Central memory CD8-positive, alpha-beta T cell (primary cell): ENCODE measurements around the gene RPL35.

ENCODE experiments used
- ATAC-seq: fragments of 150-1000 bp; cut with Tn5 transposase; replicated peaks from 2 replicates; pipeline ENCODE4 v1.10.0; 2022; ENCODE audit warnings: mild to moderate bottlenecking, moderate FRiP score, moderate number of reproducible peaks; ENCODE audit not compliant: poor library complexity, severe bottlenecking; ENCODE audit errors: extremely low read depth
- DNase-seq, 2 donors: peaks; one replicate each; pipeline ENCODE4 v3.0.0; 2021; ENCODE audit warnings: low spot score in 2 of 2
- H3K27ac Mint-ChIP-seq: one replicate; pipeline ENCODE4 v1.8.0; 2022; ENCODE audit warnings: low read depth, mild to moderate bottlenecking, moderate library complexity, mixed read lengths
- H3K27me3 Mint-ChIP-seq: one replicate; pipeline ENCODE4 v1.8.0; 2022; ENCODE audit warnings: mixed read lengths
- H3K36me3 Mint-ChIP-seq: one replicate; pipeline ENCODE4 v1.8.0; 2022; ENCODE audit warnings: mild to moderate bottlenecking, moderate library complexity, mixed read lengths; ENCODE audit not compliant: insufficient read depth
- H3K4me1 Mint-ChIP-seq: one replicate; pipeline ENCODE4 v1.8.0; 2022; ENCODE audit warnings: mixed read lengths
- H3K4me3 Mint-ChIP-seq: one replicate; pipeline ENCODE4 v1.8.0; 2022; ENCODE audit warnings: mild to moderate bottlenecking, moderate library complexity, mixed read lengths
- H3K9me3 Mint-ChIP-seq: one replicate; pipeline ENCODE4 v1.8.0; 2022; ENCODE audit warnings: mixed read lengths

The RPL35 gene

GRCh38 chr9:124861342-124862229 lies at the start of gene RPL35, which contains the start of gene ARPC5L:
Gene RPL35, minus strand, starts transcription at chr9:124861957. Its CDS starts 45 bp downstream, at chr9:124861912.
Gene ARPC5L, plus strand, starts transcription at chr9:124862130. Its CDS starts 7,161 bp downstream, at chr9:124869291.
- Mint-ChIP-seq H3K4me3 (peak within 1 kb of the TSS; percentile 85), H3K4me1 (peaks cover 27% of the 10 kb centered on the region), H3K9me3 (no peaks in the 10 kb centered on the region), H3K27ac (peak within 1 kb of the TSS; percentile 83), H3K27me3 (no peaks in the 10 kb centered on the region), H3K36me3 (peaks cover 21% of the 10 kb centered on the region)
- ATAC-seq (peak; percentile 95), DNase-seq (peak; percentile 90 to 91)

GRCh38 chr9:124908098-124908497 lies 46.3 kb upstream of the RPL35 start:
- DNase-seq (no peak), ATAC-seq (no peak)
- peak overlapping the region; percentile 17 for H3K27ac Mint-ChIP-seq
- no peaks in the 10 kb centered on the region for H3K9me3 Mint-ChIP-seq
- no peaks in the 10 kb centered on the region for H3K27me3 Mint-ChIP-seq
- peaks cover 42% of the 10 kb centered on the region for H3K36me3 Mint-ChIP-seq
- no peak overlapping the region for H3K4me3 Mint-ChIP-seq
- H3K4me1 Mint-ChIP-seq = peaks cover 12% of the 10 kb centered on the region

- H3K27me3 Mint-ChIP-seq = no peaks in the 10 kb centered on the region
- ATAC-seq = no peak
- DNase-seq = no peak
- peaks cover 42% of the 10 kb centered on the region for H3K36me3 Mint-ChIP-seq
- no peak overlapping the region for H3K4me3 Mint-ChIP-seq
- H3K9me3 Mint-ChIP-seq = no peaks in the 10 kb centered on the region
- peaks cover 12% of the 10 kb centered on the region for H3K4me1 Mint-ChIP-seq
- no peak overlapping the region for H3K27ac Mint-ChIP-seq
These were observed 45.2 kb upstream of the RPL35 start for GRCh38 chr9:124906966-124907365.

GRCh38 chr9:124899845-124900244 lies 38.1 kb upstream of the RPL35 start:
- Mint-ChIP-seq H3K27me3 (no peaks in the 10 kb centered on the region), H3K27ac (no peak overlapping the region), H3K4me3 (no peak overlapping the region), H3K4me1 (peaks cover 19% of the 10 kb centered on the region), H3K9me3 (no peaks in the 10 kb centered on the region), H3K36me3 (peaks cover 32% of the 10 kb centered on the region)
- DNase-seq (no peak), ATAC-seq (no peak)

GRCh38 chr9:124897570-124898460 lies 36.1 kb upstream of the RPL35 start:
- peaks cover 26% of the 10 kb centered on the region for H3K36me3 Mint-ChIP-seq
- H3K27ac Mint-ChIP-seq = no peak overlapping the region
- H3K4me1 Mint-ChIP-seq = peaks cover 19% of the 10 kb centered on the region
- H3K9me3 Mint-ChIP-seq = no peaks in the 10 kb centered on the region
- ATAC-seq = no peak
- no peak for DNase-seq
- H3K27me3 Mint-ChIP-seq = no peaks in the 10 kb centered on the region
- no peak overlapping the region for H3K4me3 Mint-ChIP-seq

- ATAC-seq (peak; percentile 67), DNase-seq (peak in 1 of 2 donors; percentile 47)
- H3K4me1 Mint-ChIP-seq = peaks cover 19% of the 10 kb centered on the region
- no peaks in the 10 kb centered on the region for H3K9me3 Mint-ChIP-seq
- H3K4me3 Mint-ChIP-seq = no peak overlapping the region
- H3K36me3 Mint-ChIP-seq = peaks cover 30% of the 10 kb centered on the region
- H3K27me3 Mint-ChIP-seq = no peaks in the 10 kb centered on the region
- H3K27ac Mint-ChIP-seq = peak overlapping the region; percentile 47
These were observed 33.0 kb upstream of the RPL35 start for GRCh38 chr9:124894741-124895170.

- Mint-ChIP-seq H3K27me3 (no peaks in the 10 kb centered on the region), H3K9me3 (no peaks in the 10 kb centered on the region), H3K4me1 (peaks cover 19% of the 10 kb centered on the region), H3K4me3 (no peak overlapping the region), H3K27ac (peak overlapping the region; percentile 47), H3K36me3 (peaks cover 33% of the 10 kb centered on the region)
- ATAC-seq = no peak
- DNase-seq = no peak
These were observed 32.4 kb upstream of the RPL35 start for GRCh38 chr9:124894035-124894740.

GRCh38 chr9:124890179-124890578 lies 28.4 kb upstream of the RPL35 start:
- Mint-ChIP-seq H3K9me3 (no peaks in the 10 kb centered on the region), H3K4me1 (peaks cover 14% of the 10 kb centered on the region), H3K4me3 (no peak overlapping the region), H3K27me3 (no peaks in the 10 kb centered on the region), H3K27ac (peak overlapping the region; percentile 32), H3K36me3 (peaks cover 28% of the 10 kb centered on the region)
- ATAC-seq (no peak), DNase-seq (no peak)

GRCh38 chr9:124889006-124889405 lies 27.2 kb upstream of the RPL35 start:
- H3K27me3 Mint-ChIP-seq = no peaks in the 10 kb centered on the region
- peaks cover 27% of the 10 kb centered on the region for H3K36me3 Mint-ChIP-seq
- peaks cover 6% of the 10 kb centered on the region for H3K4me1 Mint-ChIP-seq
- ATAC-seq (no peak), DNase-seq (no peak)
- H3K4me3 Mint-ChIP-seq = no peak overlapping the region
- no peaks in the 10 kb centered on the region for H3K9me3 Mint-ChIP-seq
- H3K27ac Mint-ChIP-seq = no peak overlapping the region

GRCh38 chr9:124887832-124888231 lies 26.1 kb upstream of the RPL35 start:
- Mint-ChIP-seq H3K36me3 (peaks cover 29% of the 10 kb centered on the region), H3K4me1 (peaks cover 6% of the 10 kb centered on the region), H3K4me3 (no peak overlapping the region), H3K9me3 (no peaks in the 10 kb centered on the region), H3K27ac (no peak overlapping the region), H3K27me3 (no peaks in the 10 kb centered on the region)
- DNase-seq (no peak), ATAC-seq (no peak)

- Mint-ChIP-seq H3K27me3 (no peaks in the 10 kb centered on the region), H3K36me3 (peaks cover 29% of the 10 kb centered on the region), H3K9me3 (no peaks in the 10 kb centered on the region), H3K4me1 (peaks cover 6% of the 10 kb centered on the region), H3K4me3 (no peak overlapping the region), H3K27ac (no peak overlapping the region)
- ATAC-seq = no peak
- DNase-seq = no peak
These were observed 25.2 kb upstream of the RPL35 start for GRCh38 chr9:124886866-124887492.

- DNase-seq = no peak
- ATAC-seq = no peak
- Mint-ChIP-seq H3K4me1 (peaks cover 11% of the 10 kb centered on the region), H3K27ac (no peak overlapping the region), H3K36me3 (peaks cover 26% of the 10 kb centered on the region), H3K4me3 (no peak overlapping the region), H3K9me3 (no peaks in the 10 kb centered on the region), H3K27me3 (no peaks in the 10 kb centered on the region)
These were observed 24.7 kb upstream of the RPL35 start for GRCh38 chr9:124886461-124886860.
